Fibroblast of the aortic adventitia (primary cell): ENCODE results near the gene NXPE2. TPM values are rescaled to one million over a fixed set of nuclear protein-coding genes. Genes with fewer than 3 reads are reported as not detected.
A peak's percentile ranks its signal among the peaks of the same experiment; 100 is the strongest.

Experiments
- DNase-seq: peaks from one replicate; pipeline ENCODE4 v3.0.0-alpha.2; 2010; ENCODE audit warnings: low read depth
- H3K4me3 ChIP-seq: 2 replicates; pipeline ENCODE4 v1.5.1; 2011; ENCODE audit warnings: low read depth, mild to moderate bottlenecking, control low read depth, low read length, moderate library complexity
- total RNA-seq: library from RNA; depleted of rRNA; stranded (reverse); fragments of >200 nt; gene quantifications from 2 replicates; pipeline ENCODE4 v1.2.3, GENCODE V29; 2012; ENCODE audit warnings: low replicate concordance
- TF ChIP-seq, protein P1 (sequence below): IDR thresholded peaks from 2 replicates; pipeline ENCODE4 v1.5.1; 2011; ENCODE audit warnings: mild to moderate bottlenecking, low read length, control low read depth, inconsistent platforms; ENCODE audit not compliant: insufficient read depth

NXPE2 gene
- total RNA-seq, 1 donor, result 0.09 TPM

DNA sequence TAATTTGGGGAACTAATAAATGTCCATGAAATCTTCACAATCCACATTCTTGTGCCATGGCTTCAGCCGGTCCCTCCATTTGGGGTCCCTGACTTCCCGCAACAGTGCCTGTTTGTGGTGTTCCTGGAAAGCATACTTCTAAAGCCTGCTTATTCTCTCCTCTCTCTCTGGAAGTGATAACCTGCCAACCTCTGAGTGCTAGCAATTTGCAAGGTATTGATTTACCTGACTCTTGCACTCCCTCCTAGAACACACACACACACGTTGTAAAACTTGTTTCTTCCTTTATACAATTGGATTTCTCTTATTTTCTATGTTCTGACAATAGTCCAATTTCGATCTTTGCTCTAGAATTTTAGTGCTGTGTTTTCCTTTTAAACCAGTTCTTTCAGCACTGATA lies 58.5 kb downstream of the NXPE2 start:
- no peak for DNase-seq
- TF ChIP-seq, protein P1, sequence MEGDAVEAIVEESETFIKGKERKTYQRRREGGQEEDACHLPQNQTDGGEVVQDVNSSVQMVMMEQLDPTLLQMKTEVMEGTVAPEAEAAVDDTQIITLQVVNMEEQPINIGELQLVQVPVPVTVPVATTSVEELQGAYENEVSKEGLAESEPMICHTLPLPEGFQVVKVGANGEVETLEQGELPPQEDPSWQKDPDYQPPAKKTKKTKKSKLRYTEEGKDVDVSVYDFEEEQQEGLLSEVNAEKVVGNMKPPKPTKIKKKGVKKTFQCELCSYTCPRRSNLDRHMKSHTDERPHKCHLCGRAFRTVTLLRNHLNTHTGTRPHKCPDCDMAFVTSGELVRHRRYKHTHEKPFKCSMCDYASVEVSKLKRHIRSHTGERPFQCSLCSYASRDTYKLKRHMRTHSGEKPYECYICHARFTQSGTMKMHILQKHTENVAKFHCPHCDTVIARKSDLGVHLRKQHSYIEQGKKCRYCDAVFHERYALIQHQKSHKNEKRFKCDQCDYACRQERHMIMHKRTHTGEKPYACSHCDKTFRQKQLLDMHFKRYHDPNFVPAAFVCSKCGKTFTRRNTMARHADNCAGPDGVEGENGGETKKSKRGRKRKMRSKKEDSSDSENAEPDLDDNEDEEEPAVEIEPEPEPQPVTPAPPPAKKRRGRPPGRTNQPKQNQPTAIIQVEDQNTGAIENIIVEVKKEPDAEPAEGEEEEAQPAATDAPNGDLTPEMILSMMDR, result no peak
- no peak overlapping the region for H3K4me3 ChIP-seq

DNA sequence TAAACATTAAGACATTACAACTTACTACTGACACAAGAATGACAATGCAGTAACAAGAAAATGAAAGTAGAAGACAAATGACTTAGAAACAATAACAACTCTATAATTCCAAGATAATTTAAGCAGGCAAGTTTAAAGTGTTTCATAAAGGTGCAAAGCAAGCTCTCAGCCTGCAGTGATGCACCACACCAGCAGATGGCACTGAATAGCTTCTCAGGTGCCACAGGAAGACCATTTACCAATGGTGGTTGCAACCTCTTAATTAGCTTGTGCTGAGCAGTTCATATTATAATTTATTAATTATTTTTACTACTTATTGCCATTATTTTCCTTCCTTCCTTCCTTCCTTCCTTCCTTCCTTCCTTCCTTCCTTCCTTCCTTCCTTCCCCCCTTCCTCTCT lies 60.6 kb downstream of the NXPE2 start:
- no peak overlapping the region for H3K4me3 ChIP-seq
- DNase-seq, result peak; percentile 16
- TF ChIP-seq, protein P1, result peak; percentile 61

DNA sequence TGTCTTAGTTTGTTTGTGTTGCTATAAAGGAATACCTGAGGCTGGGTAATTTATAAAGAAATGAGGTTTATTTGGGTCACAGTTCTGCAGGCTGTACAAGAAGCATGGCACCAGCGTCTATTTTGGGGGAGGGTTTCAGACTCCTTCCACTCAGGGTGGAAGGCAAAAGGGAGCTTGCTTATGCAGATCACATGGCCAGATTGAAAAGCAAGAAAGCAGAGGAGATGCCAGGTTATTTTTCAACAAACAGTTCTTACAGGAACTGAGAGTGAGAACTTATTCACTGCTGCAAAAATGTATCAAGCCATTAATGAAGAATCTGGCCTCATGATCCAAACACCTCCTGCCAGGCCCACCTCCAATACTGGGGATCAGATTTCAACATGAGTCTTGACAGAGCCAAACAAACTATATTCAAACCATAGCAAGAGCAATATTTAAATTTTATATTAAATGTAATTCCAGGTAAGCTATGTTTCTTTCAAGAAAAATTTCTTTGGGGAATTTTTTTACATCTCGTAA lies 66.9 kb downstream of the NXPE2 start:
- H3K4me3 ChIP-seq, result no peak overlapping the region
- TF ChIP-seq, protein P1, result no peak
- DNase-seq, result no peak

GRCh38 chr11:114746013-114746412 lies 67.7 kb downstream of the NXPE2 start:
- no peak for DNase-seq
- TF ChIP-seq, protein P1, result no peak
- no peak overlapping the region for H3K4me3 ChIP-seq

Other genes with a start within 250 kb of the NXPE2 start
- gene REXO2, start 239.1 kb upstream of the NXPE2 start, total RNA-seq, result 162 and 571 TPM in 2 replicates
- not detected in 2 replicates for gene NXPE1, start 118.6 kb upstream of the NXPE2 start, total RNA-seq
- not detected in 2 replicates for gene NXPE4, start 82.7 kb upstream of the NXPE2 start, total RNA-seq